AG04450 (cell line): ENCODE measurements around the gene GSK3A. TPM values are rescaled to one million over a fixed set of nuclear protein-coding genes. Genes with fewer than 3 reads are reported as not detected.

ENCODE experiments used
- CTCF ChIA-PET: fragments of 300-600, 350-600 bp; formaldehyde crosslinking; extraction: SDS; loops from one replicate; lab custom pipeline; 2022; ENCODE audit warnings: antibody characterized with exemption, inconsistent platforms; lab: Charles Lee
- POLR2A ChIA-PET: fragments of 350-600 bp; formaldehyde crosslinking; extraction: SDS; loops from one replicate; lab custom pipeline; 2021; ENCODE audit warnings: antibody characterized with exemption, inconsistent platforms; lab: Yijun Ruan, JAX
- DNase-seq: peaks from one replicate; pipeline ENCODE4 v3.0.0-alpha.2; 2011; ENCODE audit warnings: low read depth, low spot score
- H3K27ac ChIP-seq: one replicate; pipeline ENCODE4 v1.5.1; 2012; ENCODE audit warnings: low read depth, low read length, control low read depth
- H3K27me3 ChIP-seq: one replicate; pipeline ENCODE4 v1.6.0; 2012; ENCODE audit warnings: low read length; ENCODE audit not compliant: control insufficient read depth, insufficient read depth
- H3K4me3 ChIP-seq: 2 replicates; pipeline ENCODE4 v1.5.1; 2011; ENCODE audit warnings: mild to moderate bottlenecking, low read depth, low read length, control low read depth
- H3K9me3 ChIP-seq: 2 replicates; pipeline ENCODE4 v1.5.1; 2012; ENCODE audit warnings: low read length; ENCODE audit not compliant: control insufficient read depth, insufficient read depth
- CTCF ChIP-seq: IDR thresholded peaks from 2 replicates; pipeline ENCODE4 v1.5.1; 2011; ENCODE audit warnings: low read depth, low read length, control low read depth, inconsistent platforms
- polyA plus RNA-seq: library from polyadenylated mRNA; depleted of rRNA; stranded (reverse); fragments of >200 nt; gene quantifications from 2 replicates; pipeline ENCODE4 v1.2.3, GENCODE V29; 2011

The GSK3A gene
- polyA plus RNA-seq, 1 experiment = 20.1 TPM

- no peak for DNase-seq
- H3K9me3 ChIP-seq = no peaks in the 10 kb centered on the region
- no peaks in the 10 kb centered on the region for H3K27me3 ChIP-seq
- no peak overlapping the region for H3K27ac ChIP-seq
- no peak for TF ChIP-seq CTCF
- ChIA-PET POLR2A (interaction anchor here (0.5 kb wide), 2 partner anchors 29 to 130 kb away, joined by 4 read pairs; no protein-coding TSS in a partner anchor), CTCF (interaction anchor here (1.0 to 1.1 kb wide), 2 partner anchors 131 to 132 kb away, joined by 3 read pairs; no protein-coding TSS in a partner anchor)
- H3K4me3 ChIP-seq = no peak overlapping the region
Observed at GRCh38 chr19:42239544-42240220, 2.7 kb downstream of the GSK3A start.

- no peak overlapping the region for H3K27ac ChIP-seq
- DNase-seq = no peak
- H3K4me3 ChIP-seq = no peak overlapping the region
- ChIA-PET POLR2A (interaction anchor here (0.6 to 0.7 kb wide), 2 partner anchors 10 to 70 kb away, joined by 3 to 4 read pairs; no protein-coding TSS in a partner anchor), CTCF (no interaction called here)
- no peaks in the 10 kb centered on the region for H3K9me3 ChIP-seq
- TF ChIP-seq CTCF = no peak
- no peaks in the 10 kb centered on the region for H3K27me3 ChIP-seq
Observed at GRCh38 chr19:42235181-42235580, 7.2 kb downstream of the GSK3A start.

- H3K27me3 ChIP-seq = no peaks in the 10 kb centered on the region
- TF ChIP-seq CTCF = no peak
- no peak overlapping the region for H3K27ac ChIP-seq
- POLR2A ChIA-PET = interaction anchor here (0.7 kb wide), 2 partner anchors 11 to 15 kb away, joined by 3 read pairs; partner anchors contain the start of gene ZNF526
- no peaks in the 10 kb centered on the region for H3K9me3 ChIP-seq
- DNase-seq = no peak
- no peak overlapping the region for H3K4me3 ChIP-seq
- CTCF ChIA-PET = interaction anchor here (1.2 to 1.4 kb wide), 2 partner anchors 102 to 126 kb away, joined by 4 read pairs; no protein-coding TSS in a partner anchor
Observed at GRCh38 chr19:42234364-42234763, 8.0 kb downstream of the GSK3A start.

GRCh38 chr19:42233678-42234292, 8.6 kb downstream of the GSK3A start:
- no peak overlapping the region for H3K4me3 ChIP-seq
- no peak for TF ChIP-seq CTCF
- ChIA-PET POLR2A (interaction anchor here (0.7 to 1.2 kb wide), 3 partner anchors 9 to 17 kb away, joined by 3 to 6 read pairs (median 3); partner anchors contain the start of genes GSK3A and ZNF526), CTCF (interaction anchor here (1.0 to 1.4 kb wide), 4 partner anchors 9 to 126 kb away, joined by 3 to 4 read pairs (median 4); no protein-coding TSS in a partner anchor)
- no peak for DNase-seq
- H3K27ac ChIP-seq = no peak overlapping the region
- no peaks in the 10 kb centered on the region for H3K9me3 ChIP-seq
- no peaks in the 10 kb centered on the region for H3K27me3 ChIP-seq
